Common myeloid progenitor, CD34-positive (primary cell): ENCODE results near the gene GPX3.

Experiments used
- CTCF ChIA-PET: fragments of 350-600 bp; sonication (Branson Sonifier 250); formaldehyde crosslinking; loops from one replicate; lab custom pipeline; 2021; ENCODE audit warnings: antibody characterized with exemption; lab: Charles Lee
- POLR2A ChIA-PET: fragments of 350-600 bp; sonication (Branson Sonifier 250); formaldehyde crosslinking; loops from one replicate; lab custom pipeline; 2021; ENCODE audit warnings: antibody characterized with exemption; lab: Charles Lee
- DNase-seq, 3 donors: peaks; one replicate each; pipeline versions ENCODE4 v3.0.0 to v3.0.0-alpha.2; 2013
- H3K27ac ChIP-seq, 2 experiments: 1 replicate in 1 of 2; 2 replicates in 1 of 2; pipeline ENCODE4 v1.7.0; 2013; ENCODE audit warnings: inconsistent platforms in 2 of 2, low read length in 2 of 2, mild to moderate bottlenecking in 2 of 2, low read depth in 1 of 2, moderate library complexity in 1 of 2; ENCODE audit not compliant: severe bottlenecking in 2 of 2, insufficient read depth in 1 of 2, poor library complexity in 1 of 2
- H3K27me3 ChIP-seq, 5 experiments: replicated peaks in 2 of 5; 1 replicate in 3 of 5; 2 replicates in 2 of 5; pipeline versions ENCODE4 v1.6.1 to v1.7.0; 2013; ENCODE audit warnings: low read length in 4 of 5, mild to moderate bottlenecking in 2 of 5, moderate library complexity in 2 of 5, inconsistent platforms in 1 of 5; ENCODE audit not compliant: insufficient read depth in 5 of 5, control insufficient read depth in 4 of 5
- H3K36me3 ChIP-seq, 4 experiments: 1 replicate in 2 of 4; 2 replicates in 2 of 4; pipeline versions ENCODE4 v1.6.1 to v1.7.0; 2013; ENCODE audit warnings: low read length in 3 of 4, control low read depth in 1 of 4, mild to moderate bottlenecking in 1 of 4; ENCODE audit not compliant: control insufficient read depth in 4 of 4, insufficient read depth in 4 of 4
- H3K4me1 ChIP-seq, 4 experiments: 1 replicate in 3 of 4; 2 replicates in 1 of 4; pipeline versions ENCODE4 v1.6.1 to v1.7.1; 2013; ENCODE audit warnings: low read length in 3 of 4, mild to moderate bottlenecking in 3 of 4, control low read depth in 1 of 4, inconsistent platforms in 1 of 4, moderate library complexity in 1 of 4; ENCODE audit not compliant: control insufficient read depth in 4 of 4, insufficient read depth in 4 of 4; ENCODE audit errors: control extremely low read depth in 1 of 4
- H3K4me3 ChIP-seq, 7 experiments: 1 replicate in 4 of 7; 2 replicates in 3 of 7; pipeline versions ENCODE4 v1.5.1 to v1.7.0; 2013; ENCODE audit warnings: mild to moderate bottlenecking in 7 of 7, low read length in 6 of 7, moderate library complexity in 6 of 7, inconsistent platforms in 2 of 7, low read depth in 2 of 7, control low read depth in 1 of 7; ENCODE audit not compliant: insufficient read depth in 4 of 7, control insufficient read depth in 1 of 7; ENCODE audit errors: extremely low read depth in 1 of 7
- H3K9me3 ChIP-seq, 5 experiments: 1 replicate in 4 of 5; 2 replicates in 1 of 5; pipeline versions ENCODE4 v1.6.1 to v1.7.1; 2013; ENCODE audit warnings: low read length in 4 of 5, mild to moderate bottlenecking in 2 of 5, inconsistent platforms in 1 of 5, low read depth in 1 of 5, moderate library complexity in 1 of 5; ENCODE audit not compliant: control insufficient read depth in 4 of 5, insufficient read depth in 2 of 5; ENCODE audit errors: control extremely low read depth in 1 of 5
- whole genome bisulfite sequencing: methylation state at CpG from one replicate; pipeline ENCODE4 v1.1.5; 2013; ENCODE audit not compliant: insufficient coverage; 5-methylcytosine and 5-hydroxymethylcytosine counted together

GPX3 gene

GRCh38 chr5:151075698-151076331, 55.4 kb downstream of the GPX3 start:
- no peak overlapping the region for H3K4me3 ChIP-seq
- peaks cover 0 to 38% (median 20%) of the 10 kb centered on the region in 4 experiments for H3K36me3 ChIP-seq
- ChIA-PET CTCF (interaction anchor here (0.7 to 45.7 kb wide), 8 partner anchors 10 to 38 kb away, joined by 3 to 1757 read pairs (median 4); no protein-coding TSS in a partner anchor), POLR2A (no interaction called here)
- H3K4me1 ChIP-seq, result peaks cover 11 to 41% (median 31%) of the 10 kb centered on the region in 4 experiments
- DNase-seq, result no peak
- no peaks in the 10 kb centered on the region for H3K27me3 ChIP-seq
- H3K9me3 ChIP-seq, result no peaks in the 10 kb centered on the region
- no peak overlapping the region for H3K27ac ChIP-seq
- 100% methylated on average over 4 of the region's 5 CpGs for WGBS

GRCh38 chr5:151076616-151077015, 56.2 kb downstream of the GPX3 start:
- Histone ChIP-seq H3K4me3 (no peak overlapping the region), H3K27me3 (no peaks in the 10 kb centered on the region), H3K27ac (no peak overlapping the region), H3K4me1 (peaks cover 14 to 41% (median 35%) of the 10 kb centered on the region in 4 experiments), H3K9me3 (no peaks in the 10 kb centered on the region), H3K36me3 (peaks cover 0 to 33% (median 17%) of the 10 kb centered on the region in 4 experiments)
- DNase-seq, result no peak
- ChIA-PET CTCF (interaction anchor here (0.9 to 45.7 kb wide), 6 partner anchors 8 to 37 kb away, joined by 3 to 1757 read pairs (median 4); no protein-coding TSS in a partner anchor), POLR2A (no interaction called here)
- 94% methylated on average over 5 of the region's 6 CpGs for WGBS

GRCh38 chr5:151077419-151077818, 57.0 kb downstream of the GPX3 start:
- DNase-seq, result no peak
- CTCF ChIA-PET, result interaction anchor here (1.6 to 45.7 kb wide), 2 partner anchors 9 to 36 kb away, joined by 3 to 1757 read pairs; no protein-coding TSS in a partner anchor
- peaks cover 0 to 27% (median 14%) of the 10 kb centered on the region in 4 experiments for H3K36me3 ChIP-seq
- H3K4me1 ChIP-seq, result peaks cover 18 to 49% (median 42%) of the 10 kb centered on the region in 4 experiments
- no peak overlapping the region for H3K27ac ChIP-seq
- POLR2A ChIA-PET, result interaction anchor here (1.0 kb wide), 1 partner anchor 10 kb away, joined by 3 read pairs; no protein-coding TSS in a partner anchor
- H3K9me3 ChIP-seq, result no peaks in the 10 kb centered on the region
- WGBS, result 97% methylated on average over 9 of the region's 9 CpGs
- H3K27me3 ChIP-seq, result no peaks in the 10 kb centered on the region
- no peak overlapping the region for H3K4me3 ChIP-seq

DNA sequence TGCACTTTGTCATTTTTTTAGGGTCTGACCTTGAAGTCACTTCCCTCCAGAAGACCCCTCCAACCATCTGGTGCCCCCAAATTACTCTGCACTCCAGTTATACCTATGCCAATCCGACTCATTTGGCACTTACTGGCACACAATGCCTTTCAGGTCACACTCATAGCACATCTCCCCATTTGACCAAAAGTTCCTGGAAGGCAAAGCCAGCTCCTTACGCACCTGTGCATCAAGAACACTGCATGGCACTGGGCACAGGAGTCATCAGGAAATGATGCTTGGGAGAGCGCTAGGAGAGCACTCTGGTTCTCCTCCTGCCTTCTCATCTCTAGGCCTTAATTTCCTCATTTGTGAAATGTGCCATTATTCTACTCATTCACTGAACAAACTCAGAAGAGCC, 57.6 kb downstream of the GPX3 start:
- Histone ChIP-seq H3K9me3 (no peaks in the 10 kb centered on the region), H3K27me3 (no peaks in the 10 kb centered on the region), H3K4me3 (no peak overlapping the region), H3K36me3 (peaks cover 0 to 25% (median 14%) of the 10 kb centered on the region in 4 experiments), H3K4me1 (peaks cover 18 to 55% (median 47%) of the 10 kb centered on the region in 4 experiments), H3K27ac (peak overlapping the region in 1 of 2 experiments; percentile 50)
- POLR2A ChIA-PET, result interaction anchor here (0.6 to 1.0 kb wide), 2 partner anchors 9 to 21 kb away, joined by 3 read pairs; no protein-coding TSS in a partner anchor
- DNase-seq, result no peak
- WGBS, result 100% methylated on average over 3 of the region's 3 CpGs
- CTCF ChIA-PET, result interaction anchor here (1.0 to 45.7 kb wide), 5 partner anchors 8 to 35 kb away, joined by 3 to 1757 read pairs (median 5); no protein-coding TSS in a partner anchor
